Stimulated activated CD8-positive, alpha-beta memory T cell treated with anti-CD3 and anti-CD28 coated beads, Interleukin-7, amount 100 ng/mL, for 48 hours (primary cell): ENCODE results near the gene MTHFD1.
A peak's percentile ranks its signal among the peaks of the same experiment; 100 is the strongest.

ENCODE experiments used
- DNase-seq, 2 donors: peaks; one replicate each; pipeline ENCODE4 v3.0.0-alpha.2; 2020; ENCODE audit warnings: low read depth in 1 of 2; ENCODE audit errors: extremely low read depth in 1 of 2

MTHFD1 gene

GRCh38 chr14:64444984-64445845 is 57.1 kb downstream of the MTHFD1 start:
- DNase-seq: peak in 1 of 2 donors; percentile 47

- DNase-seq: no peak
Measured at GRCh38 chr14:64447876-64448670, 59.9 kb downstream of the MTHFD1 start.

- no peak for DNase-seq
Measured at GRCh38 chr14:64450255-64450654, 62.1 kb downstream of the MTHFD1 start.

GRCh38 chr14:64454671-64455070 is 66.5 kb downstream of the MTHFD1 start:
- DNase-seq: no peak

GRCh38 chr14:64459405-64460136 is 71.4 kb downstream of the MTHFD1 start:
- no peak for DNase-seq

- no peak for DNase-seq
Measured at GRCh38 chr14:64461221-64461620, 73.1 kb downstream of the MTHFD1 start.

- DNase-seq: no peak
Measured at GRCh38 chr14:64463195-64463594, 75.0 kb downstream of the MTHFD1 start.

GRCh38 chr14:64463873-64464272 is 75.7 kb downstream of the MTHFD1 start:
- DNase-seq: no peak

GRCh38 chr14:64464651-64465050 is 76.5 kb downstream of the MTHFD1 start:
- no peak for DNase-seq

GRCh38 chr14:64465191-64465822 is 77.2 kb downstream of the MTHFD1 start, which contains the start of gene AKAP5:
Gene AKAP5, plus strand, starts transcription at chr14:64465499. Its CDS starts 2,896 bp downstream, at chr14:64468395.
- peak; percentile 39 to 42 for DNase-seq

- DNase-seq: no peak
Measured at GRCh38 chr14:64465831-64466554, 77.8 kb downstream of the MTHFD1 start.

GRCh38 chr14:64467101-64467500 is 78.9 kb downstream of the MTHFD1 start:
- no peak for DNase-seq

GRCh38 chr14:64467566-64467965 is 79.4 kb downstream of the MTHFD1 start:
- no peak for DNase-seq

- no peak for DNase-seq
Measured at GRCh38 chr14:64468451-64468850, 80.3 kb downstream of the MTHFD1 start.

- no peak for DNase-seq
Measured at GRCh38 chr14:64474041-64474440, 85.9 kb downstream of the MTHFD1 start.

- DNase-seq: no peak
Measured at GRCh38 chr14:64474698-64475097, 86.5 kb downstream of the MTHFD1 start.

GRCh38 chr14:64475585-64476273 is 87.6 kb downstream of the MTHFD1 start:
- no peak for DNase-seq

- DNase-seq: no peak
Measured at GRCh38 chr14:64476438-64476837, 88.3 kb downstream of the MTHFD1 start.

GRCh38 chr14:64478634-64479250 is 90.6 kb downstream of the MTHFD1 start:
- no peak for DNase-seq
